Measurements from ENCODE around the gene TBKBP1. TPM values are rescaled to one million over a fixed set of nuclear protein-coding genes. Genes with fewer than 3 reads are reported as not detected.

Gene TBKBP1
- total RNA-seq, 4 donors from 2014 or later, result 8.2 to 11.0 (median 10.0) TPM

- Histone ChIP-seq H3K36me3 (peaks cover 0 to 4% of the 10 kb centered on the region in 2 donors), H3K27ac (no peak overlapping the region), H3K4me1 (peaks cover 0 to 3% of the 10 kb centered on the region in 2 donors), H3K4me3 (replicated peaks in 1 of 3) (no peak overlapping the region), H3K9me3 (no peaks in the 10 kb centered on the region), H3K27me3 (no peaks in the 10 kb centered on the region)
- WGBS, 2 donors, result 52 to 58% methylated on average over 12 to 15 of the region's 15 CpGs
- TF ChIP-seq POLR2A (IDR thresholded peaks at IDR 0.05) (no peak), CTCF (IDR thresholded peaks at IDR 0.05) (no peak)
- intact Hi-C loops (cut with DNase I), result no loop called here
- no peak for DNase-seq
These were observed 20.2 kb downstream of the TBKBP1 start for GRCh38 chr17:47713980-47714700.

GRCh38 chr17:47714773-47715396 lies 20.9 kb downstream of the TBKBP1 start:
- 58 to 69% methylated on average over 6 of the region's 6 CpGs for WGBS, 2 donors
- Histone ChIP-seq H3K36me3 (peaks cover 0 to 4% of the 10 kb centered on the region in 2 donors), H3K4me3 (replicated peaks in 1 of 3) (no peak overlapping the region), H3K4me1 (no peaks in the 10 kb centered on the region), H3K27me3 (no peaks in the 10 kb centered on the region), H3K27ac (no peak overlapping the region), H3K9me3 (no peaks in the 10 kb centered on the region)
- intact Hi-C loops (cut with DNase I), result no loop called here
- no peak for DNase-seq
- TF ChIP-seq CTCF (IDR thresholded peaks at IDR 0.05) (no peak), POLR2A (IDR thresholded peaks at IDR 0.05) (no peak)

- Histone ChIP-seq H3K4me1 (peaks cover under 1% of the 10 kb centered on the region in 2 donors), H3K27ac (no peak overlapping the region), H3K27me3 (peaks cover 6% of the 10 kb centered on the region), H3K4me3 (replicated peaks in 1 of 3) (no peak overlapping the region), H3K9me3 (no peaks in the 10 kb centered on the region), H3K36me3 (no peaks in the 10 kb centered on the region)
- intact Hi-C loops (cut with DNase I), result no loop called here
- no peak for DNase-seq
- TF ChIP-seq CTCF (IDR thresholded peaks at IDR 0.05) (no peak), POLR2A (IDR thresholded peaks at IDR 0.05) (no peak)
- WGBS, 2 donors, result 81 to 83% methylated on average over 10 of the region's 10 CpGs
These were observed 21.8 kb downstream of the TBKBP1 start for GRCh38 chr17:47715669-47716325.

- Histone ChIP-seq H3K4me1 (peaks cover 4 to 5% of the 10 kb centered on the region in 2 donors), H3K27ac (no peak overlapping the region), H3K9me3 (no peaks in the 10 kb centered on the region), H3K4me3 (replicated peaks in 1 of 3) (no peak overlapping the region), H3K36me3 (no peaks in the 10 kb centered on the region), H3K27me3 (peaks cover 12% of the 10 kb centered on the region)
- WGBS, 2 donors, result 86 to 93% methylated on average over 3 of the region's 3 CpGs
- intact Hi-C loops (cut with DNase I), result no loop called here
- no peak for DNase-seq
- TF ChIP-seq CTCF (IDR thresholded peaks at IDR 0.05), result no peak
- no peak for TF ChIP-seq POLR2A (IDR thresholded peaks at IDR 0.05)
These were observed 22.4 kb downstream of the TBKBP1 start for GRCh38 chr17:47716375-47716774.

GRCh38 chr17:47717261-47717697 lies 23.3 kb downstream of the TBKBP1 start:
- no peaks in the 10 kb centered on the region for H3K36me3 ChIP-seq
- 38 to 81% methylated on average over 1 to 2 of the region's 2 CpGs for WGBS, 2 donors
- TF ChIP-seq POLR2A (IDR thresholded peaks at IDR 0.05), result no peak
- no peak for TF ChIP-seq CTCF (IDR thresholded peaks at IDR 0.05)

More at GRCh38 chr17:47717261-47717697, 23.3 kb downstream of the TBKBP1 start:
- no peak for DNase-seq
- Histone ChIP-seq H3K27me3 (peaks cover 12% of the 10 kb centered on the region), H3K4me3 (replicated peaks in 1 of 3) (no peak overlapping the region), H3K27ac (no peak overlapping the region), H3K4me1 (peaks cover 4 to 5% of the 10 kb centered on the region in 2 donors), H3K9me3 (no peaks in the 10 kb centered on the region)
- intact Hi-C loops (cut with DNase I), result no loop called here

All from thyroid gland (tissue), 4 donors.